HG03066 (cell line): ENCODE data around the gene PDE7B.
"Not testable (repeated sequence)": the region's sequence is repeated elsewhere in the genome, so short reads cannot be mapped to it uniquely, and the experiment has no call there.

Experiments
- ATAC-seq: cut with Tn5 transposase; IDR thresholded peaks from one replicate; pipeline ENCODE4 v1.9.1; 2021; ENCODE audit warnings: low read depth; ENCODE audit not compliant: unreplicated experiment

The PDE7B gene

DNA sequence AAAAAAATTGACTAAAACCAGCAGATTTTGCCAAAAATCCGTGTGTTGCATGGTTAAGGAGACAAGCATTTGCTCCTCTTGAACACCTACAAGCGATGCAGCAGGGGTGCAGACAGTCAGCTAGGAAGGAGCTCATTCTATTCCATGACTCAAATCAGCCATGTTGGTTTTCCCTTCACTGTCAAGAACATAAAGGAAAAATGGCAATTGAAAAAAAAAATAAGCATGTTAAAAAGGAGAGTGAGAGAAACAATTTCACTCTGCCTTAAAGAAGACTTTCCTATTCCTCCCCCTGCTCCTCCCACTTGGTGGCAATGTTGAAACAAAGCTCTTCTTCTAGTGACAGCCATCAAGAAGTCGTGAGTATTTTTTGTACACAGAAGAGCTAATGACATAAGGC is 283.2 kb downstream of the PDE7B start:
- no peak for ATAC-seq

DNA sequence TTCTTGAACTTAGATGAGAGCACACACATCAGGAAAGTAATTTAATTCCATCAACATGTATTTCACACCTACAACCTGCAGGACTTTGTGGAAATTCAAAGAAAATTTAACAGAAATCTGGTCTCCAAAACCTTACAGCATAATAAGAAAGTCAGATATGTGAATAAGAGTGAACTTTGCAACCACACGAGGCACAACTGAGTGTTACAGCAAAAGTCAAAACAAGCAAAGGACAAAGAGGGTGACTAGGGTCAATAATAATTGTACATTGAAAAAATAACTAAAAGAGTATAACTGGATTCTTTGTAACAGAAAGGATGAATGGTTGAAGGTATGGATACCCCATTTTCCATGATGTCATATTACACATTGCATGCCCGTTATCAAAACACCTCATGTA is 284.8 kb downstream of the PDE7B start:
- ATAC-seq, result no peak

- ATAC-seq, result no peak
These were observed 285.6 kb downstream of the PDE7B start for GRCh38 chr6:136137008-136137692.

GRCh38 chr6:136137739-136138402 is 286.4 kb downstream of the PDE7B start:
- no peak for ATAC-seq

GRCh38 chr6:136139111-136139510 is 287.6 kb downstream of the PDE7B start:
- not testable (repeated sequence) for ATAC-seq

DNA sequence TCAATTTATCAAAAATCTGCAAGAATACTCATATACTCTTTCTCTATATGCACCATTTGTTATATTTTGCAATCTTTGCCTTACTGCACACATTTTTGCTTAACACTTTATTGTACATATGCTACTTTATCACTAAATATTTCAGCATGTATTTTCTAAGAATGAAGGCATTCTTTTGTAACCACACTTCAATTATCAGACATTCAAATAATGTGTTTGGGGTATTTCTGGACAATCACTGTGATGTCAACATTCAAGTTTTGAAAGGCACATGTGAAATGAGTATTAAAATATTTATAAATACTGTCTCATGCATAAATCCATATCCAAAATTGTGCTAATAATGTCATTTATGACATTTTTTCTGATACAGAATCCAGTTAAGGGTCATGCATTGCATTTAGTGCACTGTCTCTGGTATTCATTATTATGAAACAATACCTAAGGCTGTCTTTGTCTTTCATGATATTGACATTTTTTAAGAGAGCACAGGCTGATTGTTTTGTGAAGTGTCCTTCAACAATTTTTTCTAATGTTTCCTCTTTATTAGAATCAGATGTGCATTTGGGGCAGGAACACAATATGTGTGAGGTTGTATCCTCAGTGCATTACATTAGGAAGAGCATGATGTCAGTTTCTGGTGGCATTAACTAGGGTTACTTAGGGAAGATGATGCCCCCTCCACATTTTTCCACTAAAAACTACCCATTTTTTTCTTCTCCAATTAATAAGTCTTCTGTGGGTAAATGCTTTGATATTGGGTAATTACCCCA is 292.9 kb downstream of the PDE7B start:
- ATAC-seq, result no peak

- ATAC-seq, result no peak
These were observed 294.6 kb downstream of the PDE7B start for GRCh38 chr6:136146130-136146529.

GRCh38 chr6:136147342-136147741 is 295.8 kb downstream of the PDE7B start:
- no peak for ATAC-seq

DNA sequence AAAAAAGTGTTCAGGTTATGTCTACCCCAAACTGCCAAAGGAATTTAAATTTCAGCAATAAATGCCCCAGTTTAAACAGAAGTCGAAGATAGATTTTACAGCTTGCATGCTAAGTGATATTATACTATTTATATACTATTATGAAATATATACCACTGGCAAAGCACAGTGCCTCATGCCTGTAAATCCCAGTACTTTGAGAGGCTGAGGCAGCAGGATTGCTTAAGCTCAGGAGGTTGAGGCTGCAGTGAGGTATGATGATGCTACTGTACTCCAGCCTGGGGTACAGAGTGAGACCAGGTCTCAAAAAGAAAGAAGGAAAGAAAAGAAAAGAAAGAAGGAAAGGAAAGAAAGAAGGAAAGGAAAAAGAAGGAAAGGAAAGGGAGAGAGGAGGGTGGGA is 296.6 kb downstream of the PDE7B start:
- no peak for ATAC-seq

DNA sequence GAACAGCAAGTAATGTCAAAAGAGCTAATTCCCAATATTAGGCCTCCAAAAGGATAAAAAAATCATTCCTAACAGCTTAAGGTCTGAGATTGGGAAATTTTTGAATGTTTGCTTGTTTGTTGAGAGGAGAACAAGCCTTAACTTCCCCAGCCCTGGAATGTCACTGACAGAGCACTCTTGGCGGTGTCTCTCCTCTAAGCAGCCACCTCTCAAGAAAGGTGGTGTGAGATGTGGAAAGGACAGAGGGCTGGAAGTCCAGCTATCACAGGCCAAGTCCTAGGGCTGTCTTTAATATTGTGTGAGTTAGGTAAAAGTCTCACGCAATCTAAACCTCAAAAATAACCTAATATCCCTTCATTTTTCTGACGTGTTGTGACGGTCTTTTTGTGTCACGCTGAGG is 297.0 kb downstream of the PDE7B start:
- ATAC-seq, result no peak

GRCh38 chr6:136149311-136149710 is 297.8 kb downstream of the PDE7B start:
- no peak for ATAC-seq

GRCh38 chr6:136150961-136151360 is 299.5 kb downstream of the PDE7B start:
- ATAC-seq, result no peak

DNA sequence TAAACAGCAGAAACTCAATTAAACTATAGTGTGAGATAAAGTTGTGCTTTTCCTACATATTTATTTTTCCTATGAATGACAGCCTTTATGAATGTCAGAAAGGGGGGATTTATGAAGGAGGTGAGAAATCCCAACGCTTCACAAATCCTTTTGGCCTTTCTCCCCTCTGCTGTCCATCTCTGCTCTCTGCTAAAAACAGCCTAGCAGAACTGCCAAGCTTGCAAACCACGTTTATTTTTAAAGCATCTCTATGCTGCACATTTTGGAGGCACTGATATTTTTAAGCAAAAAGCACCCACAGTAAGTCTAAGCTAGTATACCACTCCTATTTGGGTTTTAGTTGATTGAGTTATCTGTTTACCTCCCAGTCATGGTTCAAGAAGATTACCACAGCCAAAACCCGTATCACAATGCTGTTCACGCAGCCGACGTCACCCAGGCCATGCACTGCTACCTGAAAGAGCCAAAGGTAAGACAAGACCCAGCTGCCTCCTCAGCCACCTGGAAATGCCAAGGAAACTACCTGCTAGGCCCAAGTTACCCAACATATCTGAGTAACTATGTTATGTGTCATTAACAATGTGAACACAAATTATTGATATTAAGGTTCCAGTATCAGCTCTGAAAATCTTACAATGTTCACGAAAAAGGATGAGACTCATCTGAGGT is 302.3 kb downstream of the PDE7B start:
- no peak for ATAC-seq

- ATAC-seq, result no peak
These were observed 303.7 kb downstream of the PDE7B start for GRCh38 chr6:136155191-136155590.

DNA sequence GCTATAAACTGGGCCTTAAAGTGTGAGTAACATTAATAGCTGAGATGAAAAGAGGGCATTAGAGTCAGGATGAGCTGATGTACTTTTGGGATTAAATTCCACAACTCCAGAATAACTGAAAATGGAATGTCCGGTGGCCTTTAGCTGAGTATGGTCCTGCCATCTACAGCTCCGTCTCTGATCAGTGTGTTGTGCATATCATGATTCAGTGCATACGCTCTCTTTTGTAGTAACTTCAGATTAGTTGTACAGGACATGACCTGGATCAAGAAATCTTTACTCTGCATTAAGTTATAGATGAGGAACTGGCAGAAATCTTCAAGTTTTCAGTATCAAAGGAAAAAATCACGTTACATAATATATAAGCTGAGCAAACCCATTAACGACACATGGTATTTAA is 306.2 kb downstream of the PDE7B start:
- no peak for ATAC-seq

- ATAC-seq, result no peak
These were observed 306.9 kb downstream of the PDE7B start for GRCh38 chr6:136158387-136158821.

DNA sequence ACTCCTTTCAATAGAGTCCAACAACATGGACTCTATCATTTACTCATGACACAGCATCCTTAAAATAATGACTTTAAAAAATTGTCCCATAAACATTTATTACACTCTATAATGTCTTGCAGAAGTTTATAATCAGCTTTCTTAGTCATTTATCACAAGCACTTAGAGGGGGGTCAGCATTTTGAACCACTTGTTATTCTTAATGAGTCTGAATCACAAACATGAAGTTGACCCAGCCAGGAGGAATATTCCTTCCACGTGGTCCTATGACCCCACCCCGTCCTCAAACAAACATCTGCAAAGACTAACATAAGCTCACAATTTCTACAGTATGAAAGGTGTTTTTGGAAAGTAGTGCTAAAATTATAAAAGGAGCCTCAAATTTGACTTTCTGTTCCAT is 307.5 kb downstream of the PDE7B start:
- ATAC-seq, result no peak

DNA sequence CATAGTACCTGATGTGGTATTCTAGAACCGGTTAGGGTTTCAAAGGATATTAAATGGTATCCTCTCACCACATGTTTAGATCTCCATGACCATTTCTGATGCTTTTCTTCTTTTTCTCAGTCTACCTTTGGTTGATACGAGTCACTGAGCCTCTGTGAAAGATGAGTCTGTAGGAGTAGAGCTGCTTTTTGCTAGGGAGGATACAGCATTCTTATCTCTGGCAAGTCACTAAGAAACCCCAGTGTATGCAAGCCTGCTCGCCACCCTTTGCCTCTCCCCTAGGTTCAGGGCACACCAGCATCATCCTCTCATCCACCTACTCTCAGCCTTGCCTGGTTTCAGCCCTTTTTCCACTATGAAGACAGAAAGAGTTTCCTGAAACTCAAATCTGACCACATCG is 308.7 kb downstream of the PDE7B start:
- ATAC-seq, result no peak

- ATAC-seq, result no peak
These were observed 310.4 kb downstream of the PDE7B start for GRCh38 chr6:136161950-136162349.

DNA sequence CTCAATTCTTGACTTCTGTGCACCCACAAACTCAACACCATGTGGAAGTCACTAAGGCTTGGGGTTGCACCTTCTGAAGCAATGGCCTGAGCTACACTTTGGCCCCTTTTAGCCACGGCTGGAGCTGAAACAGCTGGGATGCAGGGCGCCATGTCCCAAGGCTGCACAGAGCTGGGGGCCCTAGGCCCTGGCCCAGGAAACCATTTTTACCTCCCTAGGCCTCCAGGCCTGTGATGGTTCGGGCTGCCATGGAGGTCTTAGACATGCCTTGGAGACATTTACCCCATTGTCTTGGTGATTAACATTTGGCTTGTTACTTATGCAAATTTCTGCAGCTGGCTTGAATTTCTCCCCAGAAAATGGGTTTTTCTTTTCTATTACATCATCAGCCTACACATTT is 311.8 kb downstream of the PDE7B start:
- ATAC-seq, result no peak

DNA sequence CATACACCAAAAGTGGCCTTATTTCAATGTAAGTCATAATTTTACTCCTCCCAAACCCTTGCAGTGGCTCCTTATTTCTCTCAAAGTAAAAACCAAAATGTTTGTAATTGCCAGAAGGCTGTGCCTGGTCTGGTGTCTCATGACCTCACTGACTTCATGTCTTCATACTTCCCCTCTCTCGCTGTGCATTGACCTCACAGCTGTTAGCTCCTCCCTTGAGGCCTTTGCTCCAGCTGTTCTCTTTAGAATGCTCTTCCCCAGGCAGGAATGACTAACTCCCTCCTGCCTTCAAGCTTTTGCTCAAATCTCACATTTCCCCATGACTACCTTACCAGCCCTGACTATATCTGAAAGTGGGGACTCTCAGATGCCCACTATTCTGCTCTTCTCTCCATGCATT is 315.3 kb downstream of the PDE7B start:
- ATAC-seq, result no peak
